Natural killer cell treated with Interleukin-12 subunit alpha and Interleukin-12 subunit beta and Interleukin-15 and Interleukin-18, amount 100 ng/mL, for 72 hours (primary cell): ENCODE results near the gene BAIAP3. TPM values are rescaled to one million over a fixed set of nuclear protein-coding genes. Genes with fewer than 3 reads are reported as not detected.

ENCODE experiments used
- ATAC-seq, 2 donors: fragments of 150-1000 bp; cut with Tn5 transposase in 1 of 2; sonication (Bioruptor Pico), chemical (Tn5 transposase) in 1 of 2; 2 replicates each; pipeline ENCODE4 v1.10.0; 2021
- DNase-seq: peaks from one replicate; pipeline ENCODE4 v3.0.0; 2022; ENCODE audit warnings: low spot score
- H3K27ac Mint-ChIP-seq, 2 donors: 1 replicate in 1 of 2; 2 replicates in 1 of 2; pipeline ENCODE4 v1.8.0; 2022; ENCODE audit warnings: mixed read lengths in 2 of 2, mild to moderate bottlenecking in 1 of 2, moderate library complexity in 1 of 2
- H3K27me3 Mint-ChIP-seq, 2 donors: 1 replicate in 1 of 2; 2 replicates in 1 of 2; pipeline ENCODE4 v1.8.0; 2022; ENCODE audit warnings: mixed read lengths in 2 of 2
- H3K36me3 Mint-ChIP-seq: one replicate; pipeline ENCODE4 v1.8.0; 2022; ENCODE audit warnings: mixed read lengths
- H3K4me1 Mint-ChIP-seq, 2 donors: 1 replicate in 1 of 2; 2 replicates in 1 of 2; pipeline ENCODE4 v1.8.0; 2022; ENCODE audit warnings: low read depth in 2 of 2, mixed read lengths in 2 of 2, mild to moderate bottlenecking in 1 of 2
- H3K4me3 Mint-ChIP-seq: one replicate; pipeline ENCODE4 v1.8.0; 2022; ENCODE audit warnings: mixed read lengths
- H3K9me3 Mint-ChIP-seq: 2 replicates; pipeline ENCODE4 v1.8.0; 2022; ENCODE audit warnings: mixed read lengths
- total RNA-seq, 2 donors: library from RNA; stranded (reverse); gene quantifications; one replicate each; pipeline ENCODE4 v1.2.3, GENCODE V29; 2022

BAIAP3 gene
- total RNA-seq, 2 donors from 2014 or later, result 0.17 to 0.31 TPM

- ATAC-seq, result no peak
- Mint-ChIP-seq H3K9me3 (no peaks in the 10 kb centered on the region), H3K27ac (no peak overlapping the region), H3K4me1 (no peaks in the 10 kb centered on the region), H3K4me3 (no peak overlapping the region), H3K36me3 (no peaks in the 10 kb centered on the region), H3K27me3 (no peaks in the 10 kb centered on the region)
- no peak for DNase-seq
Measured at GRCh38 chr16:1372292-1372950, 39.0 kb downstream of the BAIAP3 start.

GRCh38 chr16:1374418-1375297 lies 41.2 kb downstream of the BAIAP3 start:
- no peak overlapping the region for H3K27ac Mint-ChIP-seq
- H3K4me3 Mint-ChIP-seq, result no peak overlapping the region
- H3K4me1 Mint-ChIP-seq, result peaks cover 10 to 11% of the 10 kb centered on the region in 2 donors
- ATAC-seq, result no peak
- H3K36me3 Mint-ChIP-seq, result no peaks in the 10 kb centered on the region
- H3K27me3 Mint-ChIP-seq, result no peaks in the 10 kb centered on the region
- no peak for DNase-seq
- no peaks in the 10 kb centered on the region for H3K9me3 Mint-ChIP-seq

GRCh38 chr16:1375298-1375640 lies 41.8 kb downstream of the BAIAP3 start:
- ATAC-seq (no peak), DNase-seq (no peak)
- H3K4me3 Mint-ChIP-seq, result no peak overlapping the region
- H3K27me3 Mint-ChIP-seq, result no peaks in the 10 kb centered on the region
- no peaks in the 10 kb centered on the region for H3K9me3 Mint-ChIP-seq
- no peak overlapping the region for H3K27ac Mint-ChIP-seq
- H3K4me1 Mint-ChIP-seq, result peaks cover 13 to 15% of the 10 kb centered on the region in 2 donors
- no peaks in the 10 kb centered on the region for H3K36me3 Mint-ChIP-seq

- DNase-seq (no peak), ATAC-seq (no peak)
- no peaks in the 10 kb centered on the region for H3K36me3 Mint-ChIP-seq
- no peaks in the 10 kb centered on the region for H3K9me3 Mint-ChIP-seq
- H3K4me3 Mint-ChIP-seq, result no peak overlapping the region
- H3K4me1 Mint-ChIP-seq, result peaks cover 13 to 17% of the 10 kb centered on the region in 2 donors
- no peak overlapping the region for H3K27ac Mint-ChIP-seq
- no peaks in the 10 kb centered on the region for H3K27me3 Mint-ChIP-seq
Measured at GRCh38 chr16:1375741-1376410, 42.4 kb downstream of the BAIAP3 start.

GRCh38 chr16:1377406-1378010 lies 44.1 kb downstream of the BAIAP3 start:
- Mint-ChIP-seq H3K36me3 (no peaks in the 10 kb centered on the region), H3K4me1 (peaks cover 20 to 26% of the 10 kb centered on the region in 2 donors), H3K27me3 (no peaks in the 10 kb centered on the region), H3K4me3 (peak overlapping the region; percentile 87), H3K27ac (peak overlapping the region in 1 of 2 donors; percentile 89), H3K9me3 (no peaks in the 10 kb centered on the region)
- no peak for ATAC-seq
- no peak for DNase-seq

- Mint-ChIP-seq H3K4me3 (peak overlapping the region; percentile 87), H3K27me3 (no peaks in the 10 kb centered on the region), H3K4me1 (peaks cover 20 to 26% of the 10 kb centered on the region in 2 donors), H3K9me3 (no peaks in the 10 kb centered on the region), H3K27ac (peak overlapping the region; percentile 89 to 95), H3K36me3 (no peaks in the 10 kb centered on the region)
- ATAC-seq (no peak), DNase-seq (no peak)
Measured at GRCh38 chr16:1378087-1378803, 44.8 kb downstream of the BAIAP3 start.

- peak; percentile 85 to 88 for ATAC-seq
Measured at GRCh38 chr16:1378804-1379303, 45.4 kb downstream of the BAIAP3 start.

GRCh38 chr16:1379304-1380076 lies 46.0 kb downstream of the BAIAP3 start:
- Mint-ChIP-seq H3K27me3 (no peaks in the 10 kb centered on the region), H3K4me3 (peak overlapping the region; percentile 87), H3K4me1 (peaks cover 20 to 26% of the 10 kb centered on the region in 2 donors), H3K9me3 (no peaks in the 10 kb centered on the region), H3K27ac (peak overlapping the region; percentile 89 to 95), H3K36me3 (no peaks in the 10 kb centered on the region)
- DNase-seq (peak; percentile 72), ATAC-seq (peak; percentile 82 to 88)

More at GRCh38 chr16:1378804-1379303, 45.4 kb downstream of the BAIAP3 start:
- peak overlapping the region; percentile 89 to 95 for H3K27ac Mint-ChIP-seq
- H3K9me3 Mint-ChIP-seq, result no peaks in the 10 kb centered on the region
- H3K36me3 Mint-ChIP-seq, result no peaks in the 10 kb centered on the region
- H3K4me3 Mint-ChIP-seq, result peak overlapping the region; percentile 87
- H3K27me3 Mint-ChIP-seq, result no peaks in the 10 kb centered on the region
- H3K4me1 Mint-ChIP-seq, result peaks cover 20 to 26% of the 10 kb centered on the region in 2 donors
- DNase-seq, result peak; percentile 92

GRCh38 chr16:1380195-1380594 lies 46.8 kb downstream of the BAIAP3 start:
- H3K4me3 Mint-ChIP-seq, result peak overlapping the region; percentile 82
- no peaks in the 10 kb centered on the region for H3K36me3 Mint-ChIP-seq
- DNase-seq (no peak), ATAC-seq (no peak)
- peaks cover 20 to 26% of the 10 kb centered on the region in 2 donors for H3K4me1 Mint-ChIP-seq
- H3K27me3 Mint-ChIP-seq, result no peaks in the 10 kb centered on the region
- peak overlapping the region; percentile 49 to 62 for H3K27ac Mint-ChIP-seq
- no peaks in the 10 kb centered on the region for H3K9me3 Mint-ChIP-seq

- Mint-ChIP-seq H3K36me3 (no peaks in the 10 kb centered on the region), H3K4me1 (peaks cover 20 to 26% of the 10 kb centered on the region in 2 donors), H3K4me3 (peak overlapping the region; percentile 4), H3K27ac (peak overlapping the region in 1 of 2 donors; percentile 53), H3K9me3 (no peaks in the 10 kb centered on the region), H3K27me3 (no peaks in the 10 kb centered on the region)
- peak; percentile 26 to 33 for ATAC-seq
- DNase-seq, result no peak
Measured at GRCh38 chr16:1381612-1382406, 48.4 kb downstream of the BAIAP3 start.

- peaks cover 14 to 19% of the 10 kb centered on the region in 2 donors for H3K4me1 Mint-ChIP-seq
- H3K9me3 Mint-ChIP-seq, result no peaks in the 10 kb centered on the region
Measured at GRCh38 chr16:1383556-1383955, 50.1 kb downstream of the BAIAP3 start.

GRCh38 chr16:1385232-1385631 lies 51.8 kb downstream of the BAIAP3 start:
- Mint-ChIP-seq H3K4me3 (no peak overlapping the region), H3K4me1 (peaks cover 7 to 11% of the 10 kb centered on the region in 2 donors), H3K36me3 (no peaks in the 10 kb centered on the region), H3K9me3 (no peaks in the 10 kb centered on the region), H3K27me3 (no peaks in the 10 kb centered on the region), H3K27ac (no peak overlapping the region)
- DNase-seq (no peak), ATAC-seq (no peak)

More at GRCh38 chr16:1383556-1383955, 50.1 kb downstream of the BAIAP3 start:
- Mint-ChIP-seq H3K27me3 (no peaks in the 10 kb centered on the region), H3K27ac (no peak overlapping the region), H3K36me3 (no peaks in the 10 kb centered on the region), H3K4me3 (no peak overlapping the region)
- ATAC-seq, result no peak
- DNase-seq, result no peak
